Lung microvascular endothelial cell (primary cell): ENCODE results near the gene KRT222. TPM values are rescaled to one million over a fixed set of nuclear protein-coding genes. Genes with fewer than 3 reads are reported as not detected.

Experiments used
- DNase-seq, 2 donors: peaks; one replicate each; pipeline versions ENCODE4 v3.0.0 to v3.0.0-alpha.2; 2010; ENCODE audit warnings: low read depth in 2 of 2
- total RNA-seq: library from RNA; depleted of rRNA; stranded (reverse); fragments of >200 nt; gene quantifications from 2 replicates; pipeline ENCODE4 v1.2.1, GENCODE V29; 2014

Gene KRT222
- total RNA-seq: not detected in 2 replicates

GRCh38 chr17:40664582-40665333 lies at the start of gene KRT222:
KRT222 (minus strand) TSS chr17:40665177; CDS start chr17:40665099, 78 bp downstream.
- no peak for DNase-seq

GRCh38 chr17:40714473-40714872 lies 49.5 kb upstream of the KRT222 start:
- DNase-seq: peak in 1 of 2 donors; percentile 7

GRCh38 chr17:40707745-40708144 lies 42.8 kb upstream of the KRT222 start:
- peak; percentile 80 to 98 for DNase-seq

GRCh38 chr17:40705584-40705983 lies 40.6 kb upstream of the KRT222 start:
- DNase-seq: no peak

- DNase-seq: no peak
These were observed 38.7 kb upstream of the KRT222 start, which contains the start of gene KRT24 for GRCh38 chr17:40703652-40704051. KRT24 (minus strand) TSS chr17:40703752; CDS start chr17:40703693, 59 bp downstream.

GRCh38 chr17:40702271-40702670 lies 37.3 kb upstream of the KRT222 start:
- DNase-seq: no peak

- no peak for DNase-seq
These were observed 34.9 kb upstream of the KRT222 start for GRCh38 chr17:40699853-40700252.

- DNase-seq: no peak
These were observed 34.4 kb upstream of the KRT222 start for GRCh38 chr17:40699371-40699770.

GRCh38 chr17:40697297-40697696 lies 32.3 kb upstream of the KRT222 start:
- no peak for DNase-seq

- DNase-seq: no peak
These were observed 31.7 kb upstream of the KRT222 start for GRCh38 chr17:40696651-40697072.

GRCh38 chr17:40695874-40696472 lies 31.0 kb upstream of the KRT222 start:
- no peak for DNase-seq

GRCh38 chr17:40694584-40694983 lies 29.6 kb upstream of the KRT222 start:
- DNase-seq: no peak

GRCh38 chr17:40687106-40687505 lies 22.1 kb upstream of the KRT222 start:
- no peak for DNase-seq

- DNase-seq: peak in 1 of 2 donors; percentile 25
These were observed 21.2 kb upstream of the KRT222 start for GRCh38 chr17:40686192-40686591.

- no peak for DNase-seq
These were observed 16.0 kb upstream of the KRT222 start for GRCh38 chr17:40680998-40681397.

- no peak for DNase-seq
These were observed 14.5 kb upstream of the KRT222 start for GRCh38 chr17:40679523-40679907.

- DNase-seq: no peak
These were observed 14.0 kb upstream of the KRT222 start for GRCh38 chr17:40678902-40679522.

- DNase-seq: no peak
These were observed 10.9 kb upstream of the KRT222 start for GRCh38 chr17:40675905-40676304.

- DNase-seq: no peak
These were observed 7.7 kb upstream of the KRT222 start for GRCh38 chr17:40672654-40673053.

GRCh38 chr17:40671282-40671681 lies 6.3 kb upstream of the KRT222 start:
- peak in 1 of 2 donors; percentile 77 for DNase-seq

GRCh38 chr17:40666331-40666730 lies 1.4 kb upstream of the KRT222 start:
- no peak for DNase-seq

- DNase-seq: no peak
These were observed 1.7 kb downstream of the KRT222 start for GRCh38 chr17:40663252-40663651.

GRCh38 chr17:40659911-40660310 lies 5.1 kb downstream of the KRT222 start:
- no peak for DNase-seq
